Sigmoid colon (tissue), 7 donors: Measurements from ENCODE around the gene ITGB5. TPM values are rescaled to one million over a fixed set of nuclear protein-coding genes. Genes with fewer than 3 reads are reported as not detected.
A peak's percentile ranks its signal among the peaks of the same experiment; 100 is the strongest.
"Not testable (repeated sequence)": the region's sequence is repeated elsewhere in the genome, so short reads cannot be mapped to it uniquely, and the experiment has no call there.

ENCODE experiments used
- DNase-seq: peaks from one replicate; pipeline ENCODE4 v3.0.0-alpha.2; 2019
- H3K27ac ChIP-seq, 4 donors: fragments of 200-600 bp; sonication (generic); one replicate each; pipeline ENCODE4 v1.5.1; 2016 to 2019; ENCODE audit warnings: mild to moderate bottlenecking in 1 of 4
- H3K27me3 ChIP-seq, 3 donors: fragments of 200-600 bp; sonication (generic); one replicate each; pipeline ENCODE4 v1.5.1; 2019; ENCODE audit warnings: mild to moderate bottlenecking in 1 of 3
- H3K36me3 ChIP-seq, 4 donors: fragments of 200-600 bp; sonication (generic); one replicate each; pipeline ENCODE4 v1.5.1; 2016 to 2019
- H3K4me1 ChIP-seq, 4 donors: fragments of 200-600 bp; sonication (generic); one replicate each; pipeline ENCODE4 v1.5.1; 2017 to 2019
- H3K4me3 ChIP-seq, 4 donors: fragments of 200-600 bp; sonication (generic); one replicate each; pipeline ENCODE4 v1.5.1; 2017 to 2019; ENCODE audit warnings: mild to moderate bottlenecking in 2 of 4, moderate library complexity in 1 of 4
- H3K9me3 ChIP-seq, 4 donors: fragments of 200-600 bp in 3 of 4; sonication (generic) in 3 of 4; one replicate each; pipeline versions ENCODE4 v1.5.1 to v1.6.1; 2013 to 2019
- CTCF ChIP-seq, 4 experiments: fragments of 450-650 bp in 3 of 4; fragments of 200-600 bp in 1 of 4; IDR thresholded peaks; one replicate each; pipeline ENCODE4 v1.5.1; 2016 to 2019; ENCODE audit warnings: antibody characterized with exemption in 4 of 4, mild to moderate bottlenecking in 3 of 4, moderate library complexity in 2 of 4
- EP300 ChIP-seq, 4 donors: sonication (generic); formaldehyde crosslinking; IDR thresholded peaks; one replicate each; pipeline ENCODE4 v1.6.1; 2017; ENCODE audit warnings: antibody characterized with exemption in 4 of 4
- POLR2A ChIP-seq, 2 donors: fragments of 450-650 bp; IDR thresholded peaks; one replicate each; pipeline ENCODE4 v1.6.1; 2016; ENCODE audit warnings: antibody characterized with exemption in 2 of 2, mild to moderate bottlenecking in 2 of 2, moderate library complexity in 2 of 2
- POLR2AphosphoS5 ChIP-seq, 4 donors: sonication (generic); formaldehyde crosslinking; IDR thresholded peaks; one replicate each; pipeline ENCODE4 v1.6.1; 2017; ENCODE audit warnings: antibody characterized with exemption in 4 of 4
- WGBS, 2 donors: extraction: QIAGEN DNeasy Blood & Tissue Kit; methylation state at CpG; one replicate each; pipeline ENCODE4 v1.1.7; 2013; 5-methylcytosine and 5-hydroxymethylcytosine counted together
- intact Hi-C: fragments of 100-400 bp; cut with DNase I; formaldehyde crosslinking; loops from one replicate; pipeline ENCODE4 v1.15.1; 2023
- polyA plus RNA-seq, 3 donors: library from polyadenylated mRNA; stranded (reverse); fragments of 200-250 nt; gene quantifications; one replicate each; pipeline ENCODE4 v1.2.3, GENCODE V29; 2013
- total RNA-seq, 4 donors: library from RNA; depleted of rRNA; stranded (reverse); fragments of >200 nt; gene quantifications; one replicate each; pipeline ENCODE4 v1.1.0, GENCODE V29; 2016
- donor health status: healthy with polysubstance abuse.
- donor health status: Bipolar disorder and iron deficiency.
- donor health status: healthy.

The ITGB5 gene
- total and polyA plus RNA-seq, 7 donors: 15.0 to 203 (median 89.2) TPM

GRCh38 chr3:124783696-124784095 is 103.5 kb downstream of the ITGB5 start:
- TF ChIP-seq POLR2AphosphoS5 (IDR thresholded peaks at IDR 0.05): no peak
- TF ChIP-seq POLR2A (IDR thresholded peaks at IDR 0.05): no peak
- TF ChIP-seq CTCF (IDR thresholded peaks at IDR 0.05): no peak
- no peak for TF ChIP-seq EP300 (IDR thresholded peaks at IDR 0.05)
- Histone ChIP-seq H3K4me1 (peaks cover 0 to 69% (median 65%) of the 10 kb centered on the region in 4 donors), H3K9me3 (no peaks in the 10 kb centered on the region), H3K4me3 (no peak overlapping the region), H3K36me3 (no peaks in the 10 kb centered on the region), H3K27ac (peak overlapping the region in 1 of 4 donors; percentile 82), H3K27me3 (no peaks in the 10 kb centered on the region)
- no peak for DNase-seq
- intact Hi-C loops: loop anchor here (5.0 to 10.0 kb wide), 2 partner anchors 54 to 271 kb away; partner anchors contain the start of gene HEG1
- WGBS, 2 donors: 83 to 87% methylated on average over 4 of the region's 4 CpGs

GRCh38 chr3:124782377-124782712 is 104.8 kb downstream of the ITGB5 start:
- not testable (repeated sequence) for H3K4me3 ChIP-seq, H3K36me3 ChIP-seq, H3K9me3 ChIP-seq, DNase-seq, H3K27me3 ChIP-seq
- H3K27ac ChIP-seq: peak overlapping the region; percentile 81 to 94 (median 92)
- intact Hi-C loops: loop anchor here (5.0 to 10.0 kb wide), 2 partner anchors 55 to 272 kb away; partner anchors contain the start of gene HEG1
- 89 to 93% methylated on average over 6 of the region's 6 CpGs for WGBS, 2 donors
- H3K4me1 ChIP-seq: peaks cover 0 to 70% (median 68%) of the 10 kb centered on the region in 4 donors

GRCh38 chr3:124781476-124782376 is 105.4 kb downstream of the ITGB5 start:
- intact Hi-C loops: loop anchor here (5.0 to 10.0 kb wide), 2 partner anchors 56 to 273 kb away; partner anchors contain the start of gene HEG1
- DNase-seq: no peak

GRCh38 chr3:124780761-124781475 is 106.2 kb downstream of the ITGB5 start:
- peak; percentile 91 for DNase-seq
- H3K36me3 ChIP-seq: no peaks in the 10 kb centered on the region
- peak overlapping the region; percentile 81 to 94 (median 92) for H3K27ac ChIP-seq
- H3K4me3 ChIP-seq: peak overlapping the region in 1 of 4 donors; percentile 6
- H3K4me1 ChIP-seq: peaks cover 0 to 69% (median 62%) of the 10 kb centered on the region in 4 donors
- intact Hi-C loops: loop anchor here (5.0 to 10.0 kb wide), 2 partner anchors 56 to 274 kb away; partner anchors contain the start of gene HEG1
- no peaks in the 10 kb centered on the region for H3K27me3 ChIP-seq
- TF ChIP-seq POLR2A (IDR thresholded peaks at IDR 0.05): no peak
- peak in 2 of 4 donors; percentile 28 to 48 for TF ChIP-seq EP300 (IDR thresholded peaks at IDR 0.05)
- peak; percentile 38 to 81 (median 52) for TF ChIP-seq POLR2AphosphoS5 (IDR thresholded peaks at IDR 0.05)
- no peak for TF ChIP-seq CTCF (IDR thresholded peaks at IDR 0.05)
- 51 to 80% methylated on average over 15 of the region's 15 CpGs for WGBS, 2 donors
- no peaks in the 10 kb centered on the region for H3K9me3 ChIP-seq

More at GRCh38 chr3:124781476-124782376, 105.4 kb downstream of the ITGB5 start:
- Histone ChIP-seq H3K36me3 (no peaks in the 10 kb centered on the region), H3K27me3 (no peaks in the 10 kb centered on the region), H3K27ac (peak overlapping the region; percentile 81 to 94 (median 92)), H3K9me3 (no peaks in the 10 kb centered on the region), H3K4me3 (no peak overlapping the region), H3K4me1 (peaks cover 0 to 70% (median 65%) of the 10 kb centered on the region in 4 donors)
- 66 to 72% methylated on average over 8 of the region's 8 CpGs for WGBS, 2 donors
- TF ChIP-seq CTCF (IDR thresholded peaks at IDR 0.05) (no peak), POLR2A (IDR thresholded peaks at IDR 0.05) (no peak), POLR2AphosphoS5 (IDR thresholded peaks at IDR 0.05) (no peak), EP300 (IDR thresholded peaks at IDR 0.05) (no peak)
